NB4 (cell line): ENCODE data around the gene RICTOR.

ENCODE experiments used
- CTCF ChIP-seq: IDR thresholded peaks from one replicate; pipeline ENCODE4 v1.5.1; 2012; ENCODE audit warnings: low read depth, low read length
- MYC ChIP-seq: IDR thresholded peaks from 2 replicates; pipeline ENCODE4 v1.6.1; 2011; ENCODE audit warnings: low read depth, low read length

GRCh38 chr5:39100851-39101396 lies 26.7 kb upstream of the RICTOR start:
- TF ChIP-seq CTCF (no peak), MYC (no peak)
